Testis (tissue), 3 donors: ENCODE results near the gene CASP3. TPM values are rescaled to one million over a fixed set of nuclear protein-coding genes. Genes with fewer than 3 reads are reported as not detected.

Experiments
- DNase-seq: peaks from one replicate; pipeline ENCODE4 v3.0.0-alpha.2; 2019
- H3K27ac ChIP-seq, 2 donors: fragments of 200-600 bp; sonication (generic); one replicate each; pipeline ENCODE4 v1.5.1; 2019
- H3K27me3 ChIP-seq: fragments of 200-600 bp; sonication (generic); one replicate; pipeline ENCODE4 v1.5.1; 2019
- H3K36me3 ChIP-seq: fragments of 200-600 bp; sonication (generic); one replicate; pipeline ENCODE4 v1.5.1; 2017; ENCODE audit warnings: low read depth; ENCODE audit errors: missing control alignments
- H3K4me1 ChIP-seq: fragments of 200-600 bp; sonication (generic); one replicate; pipeline ENCODE4 v1.5.1; 2019
- H3K4me3 ChIP-seq, 2 donors: fragments of 200-600 bp; sonication (generic); one replicate each; pipeline ENCODE4 v1.5.1; 2017 to 2019
- H3K9me3 ChIP-seq: fragments of 200-600 bp; sonication (generic); one replicate; pipeline ENCODE4 v1.5.1; 2017
- CTCF ChIP-seq, 3 experiments: fragments of 450-650 bp in 2 of 3; fragments of 200-600 bp in 1 of 3; sonication (generic) in 1 of 3; IDR thresholded peaks; one replicate each; pipeline ENCODE4 v1.5.1; 2016 to 2019; ENCODE audit warnings: antibody characterized with exemption in 3 of 3, mild to moderate bottlenecking in 2 of 3, moderate library complexity in 1 of 3
- POLR2A ChIP-seq: fragments of 450-650 bp; IDR thresholded peaks from one replicate; pipeline ENCODE4 v1.6.1; 2017; ENCODE audit warnings: antibody characterized with exemption, mild to moderate bottlenecking, moderate library complexity
- WGBS, 2 donors: methylation state at CpG; one replicate each; pipeline ENCODE4 v1.1.5; 2018; 5-methylcytosine and 5-hydroxymethylcytosine counted together
- intact Hi-C: fragments of 100-400 bp; cut with DNase I; formaldehyde crosslinking; loops from one replicate; pipeline ENCODE4 v1.15.1; 2023; ENCODE audit warnings: low total_unique reads
- polyA plus RNA-seq: library from polyadenylated mRNA; stranded (reverse); fragments of 350-450 nt; fragmentation: Illumina TruSeq; extraction: RNeasy Lipid Tissue Mini Kit (QIAGEN cat#74804); gene quantifications from one replicate; pipeline ENCODE4 v1.2.3, GENCODE V29; 2014; ENCODE audit warnings: low read depth, low replicate concordance; ENCODE audit not compliant: insufficient read depth
- total RNA-seq, 2 donors: library from RNA; depleted of rRNA; stranded (reverse); fragments of >200 nt; gene quantifications; one replicate each; pipeline ENCODE4 v1.2.3, GENCODE V29; 2016

CASP3 gene
- total and polyA plus RNA-seq, 3 donors from 2014 or later, result 12.0 to 20.2 (median 12.3) TPM

- whole genome bisulfite sequencing, 2 donors, result 88 to 93% methylated on average over 4 of the region's 4 CpGs
- DNase-seq, result no peak
- Histone ChIP-seq H3K27ac (no peak overlapping the region), H3K36me3 (no peaks in the 10 kb centered on the region), H3K9me3 (no peaks in the 10 kb centered on the region), H3K27me3 (no peaks in the 10 kb centered on the region), H3K4me1 (no peaks in the 10 kb centered on the region), H3K4me3 (no peak overlapping the region)
- TF ChIP-seq POLR2A, result no peak
- TF ChIP-seq CTCF (IDR thresholded peaks at IDR 0.05), result no peak
- intact Hi-C loops, result no loop called here
Measured at GRCh38 chr4:184674011-184674410, 24.8 kb upstream of the CASP3 start.

GRCh38 chr4:184672741-184673140, 23.5 kb upstream of the CASP3 start:
- intact Hi-C loops, result no loop called here
- 89 to 96% methylated on average over 6 of the region's 6 CpGs for WGBS, 2 donors

GRCh38 chr4:184671101-184671500, 21.9 kb upstream of the CASP3 start:
- H3K4me3 ChIP-seq, result no peak overlapping the region

More at GRCh38 chr4:184672741-184673140, 23.5 kb upstream of the CASP3 start:
- no peak for DNase-seq
- Histone ChIP-seq H3K9me3 (no peaks in the 10 kb centered on the region), H3K27ac (no peak overlapping the region), H3K4me1 (no peaks in the 10 kb centered on the region), H3K4me3 (no peak overlapping the region), H3K36me3 (no peaks in the 10 kb centered on the region), H3K27me3 (no peaks in the 10 kb centered on the region)
- TF ChIP-seq CTCF (IDR thresholded peaks at IDR 0.05) (no peak), POLR2A (no peak)

GRCh38 chr4:184669251-184669650, 20.0 kb upstream of the CASP3 start:
- intact Hi-C loops, result no loop called here

More at GRCh38 chr4:184671101-184671500, 21.9 kb upstream of the CASP3 start:
- no peaks in the 10 kb centered on the region for H3K36me3 ChIP-seq
- intact Hi-C loops, result no loop called here
- H3K27me3 ChIP-seq, result no peaks in the 10 kb centered on the region
- H3K27ac ChIP-seq, result no peak overlapping the region
- H3K9me3 ChIP-seq, result no peaks in the 10 kb centered on the region
- no peak for TF ChIP-seq POLR2A
- no peak for TF ChIP-seq CTCF (IDR thresholded peaks at IDR 0.05)
- no peak for DNase-seq
- WGBS, 2 donors, result 70 to 76% methylated on average over 9 of the region's 9 CpGs
- no peaks in the 10 kb centered on the region for H3K4me1 ChIP-seq

More at GRCh38 chr4:184669251-184669650, 20.0 kb upstream of the CASP3 start:
- Histone ChIP-seq H3K4me3 (no peak overlapping the region), H3K4me1 (no peaks in the 10 kb centered on the region), H3K27ac (no peak overlapping the region), H3K9me3 (no peaks in the 10 kb centered on the region), H3K27me3 (no peaks in the 10 kb centered on the region), H3K36me3 (no peaks in the 10 kb centered on the region)
- TF ChIP-seq CTCF (IDR thresholded peaks at IDR 0.05), result no peak
- TF ChIP-seq POLR2A, result no peak
- WGBS, 2 donors, result 86 to 90% methylated on average over 7 of the region's 7 CpGs
- no peak for DNase-seq
